Keratinocyte (primary cell): ENCODE data around the gene SLC35D3. TPM values are rescaled to one million over a fixed set of nuclear protein-coding genes. Genes with fewer than 3 reads are reported as not detected.

Experiments
- DNase-seq: peaks from one replicate; pipeline ENCODE4 v3.0.0-alpha.2; 2011; ENCODE audit warnings: low read depth, missing footprints, low spot score
- FAIRE-seq: peaks from 2 replicates; lab custom pipeline; 2011; peaks lifted over from hg19 to GRCh38; lab: Jason Lieb, UNC
- H2AFZ ChIP-seq: 2 replicates; pipeline ENCODE4 v1.6.0; 2012; ENCODE audit warnings: low read length, control low read depth, inconsistent platforms; ENCODE audit not compliant: control insufficient read depth
- H3K27ac ChIP-seq: 2 replicates; pipeline ENCODE4 v1.5.1; 2011; ENCODE audit warnings: low read length; ENCODE audit not compliant: control insufficient read depth, insufficient read depth
- H3K27me3 ChIP-seq: 3 replicates; pipeline ENCODE4 v1.6.0; 2011; ENCODE audit warnings: low read length; ENCODE audit not compliant: control insufficient read depth, insufficient read depth; ENCODE audit errors: extremely low read depth
- H3K36me3 ChIP-seq, 2 experiments: 2 replicates in 1 of 2; 3 replicates in 1 of 2; pipeline ENCODE4 v1.5.1; 2011; ENCODE audit warnings: low read length in 2 of 2, mild to moderate bottlenecking in 1 of 2; ENCODE audit not compliant: control insufficient read depth in 2 of 2, insufficient read depth in 2 of 2; ENCODE audit errors: extremely low read depth in 1 of 2
- H3K4me1 ChIP-seq: 3 replicates; pipeline ENCODE4 v1.5.1; 2011; ENCODE audit warnings: low read length; ENCODE audit not compliant: control insufficient read depth, insufficient read depth; ENCODE audit errors: extremely low read depth
- H3K4me2 ChIP-seq: 3 replicates; pipeline ENCODE4 v1.6.0; 2011; ENCODE audit warnings: low read depth, low read length; ENCODE audit not compliant: control insufficient read depth, insufficient read depth; ENCODE audit errors: extremely low read depth
- H3K4me3 ChIP-seq, 3 experiments: fragments of 200-600 bp in 1 of 3; sonication (generic) in 1 of 3; 2 replicates in 2 of 3; 3 replicates in 1 of 3; pipeline ENCODE4 v1.5.1; 2011 to 2016; ENCODE audit warnings: low read length in 3 of 3, mild to moderate bottlenecking in 3 of 3, control low read depth in 2 of 3, inconsistent platforms in 1 of 3, low read depth in 1 of 3, mixed read lengths in 1 of 3, mixed run types in 1 of 3, moderate library complexity in 1 of 3; ENCODE audit not compliant: control insufficient read depth in 2 of 3, insufficient read depth in 2 of 3; ENCODE audit errors: extremely low read depth in 1 of 3
- H3K79me2 ChIP-seq: 2 replicates; pipeline ENCODE4 v1.6.0; 2012; ENCODE audit warnings: low read length; ENCODE audit not compliant: control insufficient read depth, insufficient read depth
- H3K9ac ChIP-seq: 3 replicates; pipeline ENCODE4 v1.6.0; 2011; ENCODE audit warnings: low read length; ENCODE audit not compliant: control insufficient read depth, insufficient read depth; ENCODE audit errors: extremely low read depth
- H3K9me1 ChIP-seq: 3 replicates; pipeline ENCODE4 v1.6.0; 2011; ENCODE audit warnings: low read length; ENCODE audit not compliant: control insufficient read depth, insufficient read depth; ENCODE audit errors: extremely low read depth
- H3K9me3 ChIP-seq: 2 replicates; pipeline ENCODE4 v1.5.1; 2012; ENCODE audit warnings: low read depth, low read length; ENCODE audit not compliant: control insufficient read depth
- H4K20me1 ChIP-seq: 3 replicates; pipeline ENCODE4 v1.6.0; 2011; ENCODE audit warnings: low read length; ENCODE audit not compliant: control insufficient read depth, insufficient read depth; ENCODE audit errors: extremely low read depth
- CTCF ChIP-seq, 3 experiments: IDR thresholded peaks in 1 of 3; conservative IDR thresholded peaks in 1 of 3; optimal IDR thresholded peaks in 1 of 3; 2 replicates in 2 of 3; 3 replicates in 1 of 3; pipeline versions ENCODE3 to v1.5.1; 2011; ENCODE audit warnings: low read length in 3 of 3, mild to moderate bottlenecking in 3 of 3, moderate library complexity in 2 of 3, control low read depth in 1 of 3, inconsistent platforms in 1 of 3; ENCODE audit not compliant: insufficient read depth in 2 of 3; ENCODE audit errors: extremely low read depth in 1 of 3
- EZH2 ChIP-seq: IDR thresholded peaks from one replicate; pipeline ENCODE4 v1.6.1; 2012; ENCODE audit warnings: inconsistent platforms, mild to moderate bottlenecking, low read length, moderate library complexity
- dilution Hi-C: fragments of 300-500 bp; cut with MboI; formaldehyde crosslinking; loops from one replicate; pipeline ENCODE4 v1.7.0; 2020; ENCODE audit warnings: low sequenced_read_pairs; ENCODE audit not compliant: extremely low pct_ligation_motif_present
- polyA plus RNA-seq, 5 experiments: library from polyadenylated mRNA; depleted of rRNA in 3 of 5; stranded (reverse) in 3 of 5; stranded (forward) in 1 of 5; unstranded in 1 of 5; fragments of >200 nt; gene quantifications; 1 replicate in 1 of 5; 2 replicates in 3 of 5; 3 replicates in 1 of 5; pipeline versions ENCODE4 v1.2.1 to v1.2.3, GENCODE V29; 2011 to 2012; ENCODE audit warnings: missing spikeins in 2 of 5, low read depth in 1 of 5, low replicate concordance in 1 of 5

SLC35D3 gene
- polyA plus RNA-seq, 1 donor (not counting 4 experiments of a cell fraction or from before 2014, with no cell fraction given) = not detected

GRCh38 chr6:136930528-136930927, 8.4 kb downstream of the SLC35D3 start:
- TF ChIP-seq CTCF (optimal IDR thresholded peaks at IDR 0.05 in 1 of 3, IDR thresholded peaks at IDR 0.05 in 1 of 3, conservative IDR thresholded peaks at IDR 0.05 in 1 of 3; ENCODE audit: extremely low read depth in 1 of 3, insufficient read depth in 2 of 3, low read length in 3 of 3) (no peak), EZH2 (no peak)
- Histone ChIP-seq H2AFZ (no peak overlapping the region), H3K9me3 (no peaks in the 10 kb centered on the region), H3K9me1 (no peaks in the 10 kb centered on the region), H3K27ac (no peak overlapping the region), H3K4me2 (no peak overlapping the region), H3K27me3 (no peaks in the 10 kb centered on the region), H4K20me1 (no peaks in the 10 kb centered on the region), H3K36me3 (no peaks in the 10 kb centered on the region), H3K79me2 (no peaks in the 10 kb centered on the region), H3K4me1 (no peaks in the 10 kb centered on the region), H3K9ac (no peak overlapping the region), H3K4me3 (no peak overlapping the region)
- no peak for DNase-seq
- FAIRE-seq = no peak
- dilution Hi-C loops = no loop called here

GRCh38 chr6:136932599-136932998, 10.5 kb downstream of the SLC35D3 start:
- no peak overlapping the region for H3K4me3 ChIP-seq
- no peaks in the 10 kb centered on the region for H4K20me1 ChIP-seq
- no peaks in the 10 kb centered on the region for H3K27me3 ChIP-seq
- no peaks in the 10 kb centered on the region for H3K36me3 ChIP-seq
- H3K4me2 ChIP-seq = no peak overlapping the region
- FAIRE-seq (no peak), DNase-seq (no peak)
- H2AFZ ChIP-seq = no peak overlapping the region
- no peaks in the 10 kb centered on the region for H3K9me1 ChIP-seq
- H3K9me3 ChIP-seq = no peaks in the 10 kb centered on the region
- no peak for TF ChIP-seq EZH2
- TF ChIP-seq CTCF (optimal IDR thresholded peaks at IDR 0.05 in 1 of 3, IDR thresholded peaks at IDR 0.05 in 1 of 3, conservative IDR thresholded peaks at IDR 0.05 in 1 of 3; ENCODE audit: extremely low read depth in 1 of 3, insufficient read depth in 2 of 3, low read length in 3 of 3) = no peak
- H3K4me1 ChIP-seq = no peaks in the 10 kb centered on the region
- H3K9ac ChIP-seq = no peak overlapping the region
- no peaks in the 10 kb centered on the region for H3K79me2 ChIP-seq
- no peak overlapping the region for H3K27ac ChIP-seq
- dilution Hi-C loops = no loop called here
